Gastroesophageal sphincter (tissue), 4 donors: ENCODE results near the gene LRFN2. TPM values are rescaled to one million over a fixed set of nuclear protein-coding genes. Genes with fewer than 3 reads are reported as not detected.

Experiments used
- ATAC-seq: fragments of 150-250 bp; one replicate; pipeline ENCODE4 v1.9.1; 2016; ENCODE audit warnings: mild to moderate bottlenecking, moderate library complexity
- H3K27ac ChIP-seq, 4 donors: fragments of 200-600 bp; sonication (generic) in 3 of 4; 1 replicate in 3 of 4; 2 replicates in 1 of 4; pipeline ENCODE4 v1.5.1; 2016 to 2019
- H3K27me3 ChIP-seq: fragments of 200-600 bp; sonication (generic); one replicate; pipeline ENCODE4 v1.5.1; 2019
- H3K36me3 ChIP-seq, 2 donors: fragments of 200-600 bp; sonication (generic); one replicate each; pipeline ENCODE4 v1.5.1; 2019; ENCODE audit warnings: control low read depth in 1 of 2
- H3K4me1 ChIP-seq, 3 donors: fragments of 200-600 bp; sonication (generic); 1 replicate in 2 of 3; 2 replicates in 1 of 3; pipeline ENCODE4 v1.5.1; 2016 to 2019; ENCODE audit warnings: control low read depth in 2 of 3
- H3K4me3 ChIP-seq, 2 donors: fragments of 200-600 bp; sonication (generic); one replicate each; pipeline ENCODE4 v1.5.1; 2019; ENCODE audit warnings: mild to moderate bottlenecking in 1 of 2, moderate library complexity in 1 of 2
- H3K9me3 ChIP-seq, 3 donors: fragments of 200-600 bp; sonication (generic); one replicate each; pipeline ENCODE4 v1.5.1; 2017 to 2019; ENCODE audit warnings: control low read depth in 2 of 3
- CTCF ChIP-seq, 4 experiments: fragments of 200-600 bp in 2 of 4; fragments of 450-650 bp in 2 of 4; sonication (generic) in 1 of 4; IDR thresholded peaks; one replicate each; pipeline ENCODE4 v1.5.1; 2017 to 2019; ENCODE audit warnings: antibody characterized with exemption in 4 of 4, mild to moderate bottlenecking in 2 of 4, moderate library complexity in 2 of 4
- EP300 ChIP-seq: sonication (generic); formaldehyde crosslinking; IDR thresholded peaks from one replicate; pipeline ENCODE4 v1.6.1; 2017; ENCODE audit warnings: antibody characterized with exemption, mild to moderate bottlenecking
- POLR2A ChIP-seq, 2 donors: fragments of 450-650 bp; IDR thresholded peaks; one replicate each; pipeline ENCODE4 v1.6.1; 2017; ENCODE audit warnings: antibody characterized with exemption in 2 of 2, mild to moderate bottlenecking in 2 of 2, moderate library complexity in 1 of 2
- POLR2AphosphoS5 ChIP-seq: sonication (generic); formaldehyde crosslinking; IDR thresholded peaks from one replicate; pipeline ENCODE4 v1.6.1; 2017; ENCODE audit warnings: antibody characterized with exemption
- WGBS, 2 donors: methylation state at CpG; one replicate each; pipeline ENCODE4 v1.1.5; 2018; ENCODE audit warnings: low coverage in 1 of 2; 5-methylcytosine and 5-hydroxymethylcytosine counted together
- total RNA-seq, 4 donors: library from RNA; depleted of rRNA; stranded (reverse); fragments of >200 nt; gene quantifications; one replicate each; pipeline ENCODE4 v1.1.0, GENCODE V29; 2016

The LRFN2 gene
- total RNA-seq, 4 donors from 2014 or later: 0.13 TPM; not detected in 3

DNA sequence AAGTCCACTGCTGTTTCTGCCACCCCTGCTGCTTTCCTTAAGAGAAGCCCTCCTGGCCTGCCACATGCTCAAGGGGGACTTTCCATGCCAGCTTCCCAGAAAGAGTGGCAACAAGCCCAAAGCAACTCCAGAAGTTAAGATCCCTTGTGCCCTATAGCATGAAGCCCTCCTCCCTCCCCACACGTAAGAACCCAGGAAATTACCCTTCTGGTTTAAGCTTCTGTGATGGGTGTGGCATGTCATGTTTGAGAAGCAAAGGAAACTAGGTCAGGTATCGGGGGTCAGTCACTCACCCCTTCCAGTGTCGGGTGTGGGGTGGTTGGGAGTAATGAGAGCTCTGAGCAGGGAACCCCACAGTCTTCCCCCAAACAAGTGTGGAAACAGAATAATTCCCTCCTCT, 196.1 kb downstream of the LRFN2 start:
- H3K27me3 ChIP-seq: peaks cover 29% of the 10 kb centered on the region
- no peak for ATAC-seq
- WGBS, 2 donors: no CpG with 5 or more reads among the region's 3 CpGs

GRCh38 chr6:40390144-40390800, 196.9 kb downstream of the LRFN2 start:
- Histone ChIP-seq H3K27me3 (peaks cover 36% of the 10 kb centered on the region), H3K36me3 (no peaks in the 10 kb centered on the region), H3K9me3 (no peaks in the 10 kb centered on the region), H3K4me3 (no peak overlapping the region), H3K27ac (no peak overlapping the region), H3K4me1 (no peaks in the 10 kb centered on the region)
- WGBS, 2 donors: 91 to 100% methylated on average over 1 to 4 of the region's 4 CpGs
- no peak for ATAC-seq
- TF ChIP-seq POLR2A (IDR thresholded peaks at IDR 0.05) (no peak), CTCF (IDR thresholded peaks at IDR 0.05) (no peak), POLR2AphosphoS5 (no peak), EP300 (no peak)

More for the DNA sequence above, 196.1 kb downstream of the LRFN2 start:
- H3K27ac ChIP-seq: no peak overlapping the region
- no peaks in the 10 kb centered on the region for H3K36me3 ChIP-seq
- no peak overlapping the region for H3K4me3 ChIP-seq
- no peaks in the 10 kb centered on the region for H3K9me3 ChIP-seq
- TF ChIP-seq CTCF (IDR thresholded peaks at IDR 0.05) (no peak), POLR2AphosphoS5 (no peak), POLR2A (IDR thresholded peaks at IDR 0.05) (no peak), EP300 (no peak)
- no peaks in the 10 kb centered on the region for H3K4me1 ChIP-seq

DNA sequence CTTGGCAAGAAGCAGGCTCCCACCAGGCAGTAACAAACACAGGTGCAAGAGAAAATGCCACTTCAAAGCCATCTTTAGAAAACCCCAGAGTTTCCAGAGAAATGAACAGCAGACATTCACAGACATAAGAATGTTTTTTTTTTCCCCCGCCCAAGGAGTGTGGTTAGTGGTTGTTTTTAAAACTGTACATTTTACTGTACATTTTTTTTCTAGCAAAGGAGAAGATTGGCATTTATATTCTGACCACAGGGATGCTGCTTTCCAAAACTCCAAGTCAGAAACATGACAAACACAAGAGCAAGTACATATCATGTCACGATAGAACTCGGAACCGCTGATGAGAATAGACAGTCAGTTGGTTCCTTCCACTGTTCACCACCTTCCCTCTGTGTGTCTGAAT, 197.9 kb downstream of the LRFN2 start:
- H3K36me3 ChIP-seq: no peaks in the 10 kb centered on the region
- WGBS, 2 donors: 86 to 89% methylated on average over 4 of the region's 4 CpGs
- peaks cover 38% of the 10 kb centered on the region for H3K27me3 ChIP-seq
- TF ChIP-seq POLR2AphosphoS5: no peak
- no peak for TF ChIP-seq EP300
- H3K4me1 ChIP-seq: no peaks in the 10 kb centered on the region
- H3K4me3 ChIP-seq: no peak overlapping the region
- no peak overlapping the region for H3K27ac ChIP-seq
- no peaks in the 10 kb centered on the region for H3K9me3 ChIP-seq
- no peak for ATAC-seq

DNA sequence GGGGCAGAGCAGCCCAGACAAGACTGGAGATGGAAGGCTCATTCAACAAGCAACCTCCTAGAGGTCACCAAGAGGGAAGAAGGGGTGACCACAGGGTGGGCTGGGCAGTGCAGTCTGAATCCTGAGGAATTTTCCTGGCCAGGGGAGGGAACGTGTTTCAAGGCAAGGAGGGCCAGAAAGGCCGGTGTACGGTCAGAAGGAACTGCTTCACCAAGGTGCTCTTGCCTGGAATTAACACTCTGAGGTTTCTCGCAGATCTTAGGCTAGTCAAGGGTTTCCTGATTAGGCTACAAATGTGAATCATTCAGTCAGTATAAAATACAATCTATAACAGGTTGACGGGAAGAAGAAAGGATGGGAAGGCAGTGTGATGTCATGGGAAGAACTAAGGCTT, 199.3 kb downstream of the LRFN2 start:
- no peak overlapping the region for H3K27ac ChIP-seq
- no peaks in the 10 kb centered on the region for H3K9me3 ChIP-seq
- no peak overlapping the region for H3K4me3 ChIP-seq
- ATAC-seq: no peak
- H3K4me1 ChIP-seq: no peaks in the 10 kb centered on the region
- 89 to 93% methylated on average over 4 to 5 of the region's 5 CpGs for whole genome bisulfite sequencing, 2 donors
- H3K27me3 ChIP-seq: peaks cover 38% of the 10 kb centered on the region
- H3K36me3 ChIP-seq: no peaks in the 10 kb centered on the region
- TF ChIP-seq EP300: no peak
- TF ChIP-seq POLR2A (IDR thresholded peaks at IDR 0.05): no peak
- TF ChIP-seq CTCF (IDR thresholded peaks at IDR 0.05): no peak
- no peak for TF ChIP-seq POLR2AphosphoS5

GRCh38 chr6:40387127-40387870, 199.9 kb downstream of the LRFN2 start:
- H3K36me3 ChIP-seq: no peaks in the 10 kb centered on the region
- no peaks in the 10 kb centered on the region for H3K9me3 ChIP-seq
- peaks cover 37% of the 10 kb centered on the region for H3K27me3 ChIP-seq
- WGBS, 2 donors: 66 to 72% methylated on average over 4 of the region's 4 CpGs
- no peak overlapping the region for H3K4me3 ChIP-seq
- ATAC-seq: no peak
- TF ChIP-seq POLR2AphosphoS5 (no peak), POLR2A (IDR thresholded peaks at IDR 0.05) (no peak), EP300 (no peak), CTCF (IDR thresholded peaks at IDR 0.05) (no peak)
- H3K4me1 ChIP-seq: no peaks in the 10 kb centered on the region
- no peak overlapping the region for H3K27ac ChIP-seq
